Cortex of kidney (tissue), 1 donor: ENCODE data around the gene CYP39A1.

Source experiments
- DNase-seq: peaks from one replicate; lab custom pipeline; 2025; lab: John Stamatoyannopoulos, UW

The CYP39A1 gene

GRCh38 chr6:46590765-46591164 lies 61.9 kb downstream of the CYP39A1 start:
- DNase-seq, result no peak

GRCh38 chr6:46586906-46587305 lies 65.7 kb downstream of the CYP39A1 start:
- no peak for DNase-seq

GRCh38 chr6:46584586-46584985 lies 68.0 kb downstream of the CYP39A1 start:
- no peak for DNase-seq

DNA sequence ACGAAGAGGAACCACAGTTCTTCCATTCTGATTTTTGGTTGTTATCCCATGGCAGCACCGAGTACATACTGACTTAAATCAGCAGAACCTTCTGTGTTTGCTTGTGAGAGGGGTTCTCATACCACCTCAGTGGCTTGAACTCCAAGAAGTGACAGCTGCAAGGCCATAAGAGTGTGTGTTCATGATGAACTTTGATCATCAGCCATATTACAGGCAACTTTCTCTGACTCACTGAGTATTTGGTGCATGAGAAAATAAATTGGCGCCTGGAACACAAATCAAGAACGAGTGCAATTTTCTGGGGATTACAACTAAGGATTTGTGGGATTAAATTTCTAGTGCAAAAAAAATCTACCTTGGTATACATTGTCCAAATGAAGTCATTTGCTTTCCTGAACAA lies 68.9 kb downstream of the CYP39A1 start:
- no peak for DNase-seq

DNA sequence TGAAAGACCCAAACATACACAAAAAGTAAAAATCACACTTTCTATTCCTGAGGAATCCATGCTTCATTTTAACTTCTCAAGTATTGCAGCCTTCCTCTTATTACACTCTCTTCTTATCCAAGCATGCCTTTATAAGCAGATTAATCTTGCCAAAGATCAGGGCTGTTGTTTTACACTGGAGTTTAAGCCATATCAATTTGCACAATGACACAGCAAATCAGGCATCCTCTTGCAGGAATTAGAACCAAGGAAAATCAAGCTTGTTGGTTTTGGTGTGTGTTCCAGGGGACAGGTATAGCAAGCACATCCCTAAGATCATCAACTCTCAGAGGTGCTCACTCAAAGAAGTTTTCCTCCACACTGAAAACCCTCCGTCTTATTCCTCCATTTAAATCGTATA lies 69.5 kb downstream of the CYP39A1 start:
- DNase-seq, result no peak

DNA sequence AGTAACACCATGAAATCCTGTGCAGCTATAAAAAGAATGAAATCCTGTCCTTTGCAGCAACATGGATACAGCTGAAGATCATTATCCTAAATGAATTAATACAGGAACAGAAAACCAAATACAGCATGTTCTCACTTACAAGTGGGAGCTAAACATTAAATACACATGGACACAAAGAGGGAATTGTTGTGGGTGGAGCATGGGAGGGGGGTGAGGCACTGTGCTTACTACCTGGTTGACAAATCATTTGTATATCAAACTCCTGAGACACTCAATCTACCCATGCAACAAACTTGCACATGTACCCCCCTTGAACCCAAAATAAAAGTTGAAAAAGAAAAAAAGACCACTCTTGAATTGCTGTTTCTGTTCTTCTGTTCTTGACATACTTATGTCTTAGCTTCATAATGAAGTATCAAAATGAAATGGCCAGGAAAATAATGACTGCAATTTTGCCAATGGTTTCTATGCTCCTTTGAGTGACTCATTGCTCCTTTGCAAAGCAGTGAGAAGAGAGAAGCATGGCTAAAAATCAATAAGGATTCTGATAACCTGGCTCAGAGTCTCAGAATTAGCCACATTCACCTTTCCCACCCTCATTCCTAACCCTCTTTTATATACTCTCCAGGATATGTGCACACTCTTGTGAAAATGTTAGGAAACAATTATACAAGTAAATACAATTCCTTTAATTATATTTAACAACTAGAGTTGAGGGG lies 71.0 kb downstream of the CYP39A1 start:
- no peak for DNase-seq

DNA sequence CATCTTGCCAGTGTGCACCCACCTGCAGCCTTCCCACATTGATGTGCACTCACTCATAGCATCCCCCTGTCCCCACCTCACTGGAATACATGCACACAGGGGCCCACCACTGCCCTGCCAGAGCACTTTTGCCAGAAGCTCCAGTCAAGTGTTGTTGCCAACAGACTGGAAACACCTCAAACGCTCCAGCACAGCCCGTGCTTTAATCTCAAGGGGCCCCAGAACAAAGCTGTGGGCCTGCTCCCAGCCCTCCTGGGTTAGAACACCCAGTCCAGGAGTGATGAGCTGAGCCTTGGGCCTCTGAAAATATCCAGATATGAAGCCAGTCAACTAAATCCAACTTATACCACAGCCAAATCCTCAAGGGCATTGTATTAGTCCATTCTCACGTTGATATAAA lies 77.1 kb downstream of the CYP39A1 start:
- DNase-seq, result no peak

GRCh38 chr6:46573140-46573539 lies 79.5 kb downstream of the CYP39A1 start:
- no peak for DNase-seq

DNA sequence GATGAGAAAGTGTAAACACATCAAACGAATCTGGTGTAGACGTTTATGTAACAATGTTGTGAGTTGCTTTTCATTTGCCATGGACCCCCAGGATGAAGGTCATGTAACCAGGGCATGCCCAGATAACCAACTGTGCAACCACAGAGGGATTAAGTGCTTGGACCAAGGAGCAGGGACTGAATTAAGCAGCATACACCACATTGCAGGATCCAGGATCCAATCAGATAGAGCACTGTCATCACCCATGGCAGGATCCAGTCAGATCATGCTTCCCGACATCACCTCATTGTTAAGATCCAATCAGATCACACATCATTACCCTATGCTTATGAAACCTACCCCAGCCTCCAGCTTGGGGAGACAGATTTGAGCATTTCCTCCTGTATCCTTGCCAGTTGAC lies 87.1 kb downstream of the CYP39A1 start:
- no peak for DNase-seq

DNA sequence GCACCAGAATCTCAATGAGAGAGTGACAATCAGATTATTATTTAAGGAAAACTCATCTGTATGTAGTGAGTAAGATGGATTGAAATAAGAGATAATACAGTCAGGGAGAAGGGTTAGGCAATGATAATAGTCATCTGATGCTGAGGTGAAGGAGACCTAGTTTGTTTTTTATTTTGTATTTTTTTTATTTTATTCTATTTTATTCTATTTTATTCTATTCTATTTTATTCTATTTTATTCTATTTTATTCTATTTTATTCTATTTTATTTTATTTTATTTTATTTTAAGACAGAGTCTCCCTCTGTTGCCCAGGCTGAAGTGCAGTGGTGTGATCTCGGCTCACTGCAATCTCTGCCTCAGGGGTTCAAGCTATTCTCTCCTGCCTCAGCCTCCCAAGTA lies 88.7 kb downstream of the CYP39A1 start:
- no peak for DNase-seq

GRCh38 chr6:46556053-46556452 lies 96.6 kb downstream of the CYP39A1 start:
- DNase-seq, result no peak

GRCh38 chr6:46555129-46555528 lies 97.5 kb downstream of the CYP39A1 start:
- no peak for DNase-seq

- DNase-seq, result no peak
These were observed 103.5 kb downstream of the CYP39A1 start for GRCh38 chr6:46549155-46549554.

DNA sequence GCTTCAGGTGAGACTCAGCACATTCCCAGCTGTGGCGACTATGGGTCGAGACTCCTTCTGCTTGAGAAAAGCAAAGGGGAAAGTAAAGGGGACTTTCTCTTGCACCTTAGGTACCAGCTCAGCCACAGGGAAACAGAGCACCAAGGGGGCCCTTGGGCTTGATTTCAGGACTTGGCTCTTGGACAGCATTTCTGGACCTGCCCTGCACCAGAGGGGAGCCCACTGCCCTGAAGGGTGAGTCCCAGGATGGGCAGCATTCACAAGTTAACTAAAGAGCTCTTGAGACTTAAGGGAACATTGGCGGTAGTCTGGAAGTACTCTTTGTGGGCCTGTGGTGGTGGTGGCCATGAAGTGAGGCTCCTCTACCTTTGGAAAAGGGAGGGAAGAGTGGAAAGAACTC lies 111.1 kb downstream of the CYP39A1 start:
- no peak for DNase-seq

GRCh38 chr6:46539866-46540265 lies 112.8 kb downstream of the CYP39A1 start:
- no peak for DNase-seq

- no peak for DNase-seq
These were observed 113.7 kb downstream of the CYP39A1 start for GRCh38 chr6:46538800-46539480.

DNA sequence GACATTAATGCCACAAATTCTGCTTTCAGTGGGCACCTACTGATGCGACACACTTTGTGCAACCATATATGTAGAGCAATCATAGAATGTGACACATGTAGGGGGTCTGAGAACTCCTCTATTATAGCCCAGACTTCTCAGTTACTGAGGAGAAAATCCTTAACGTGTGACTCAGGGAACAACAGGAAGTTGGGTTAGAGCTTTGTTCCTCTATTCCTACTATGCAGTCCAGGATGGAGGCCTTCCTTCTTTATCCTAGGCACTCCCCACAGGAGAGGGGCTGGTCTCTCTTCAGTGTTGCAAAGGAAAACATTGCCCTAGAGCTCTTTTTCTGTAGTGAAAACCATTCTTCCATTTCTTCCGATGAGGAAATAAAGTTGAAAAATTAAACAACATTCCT lies 121.7 kb downstream of the CYP39A1 start:
- no peak for DNase-seq

DNA sequence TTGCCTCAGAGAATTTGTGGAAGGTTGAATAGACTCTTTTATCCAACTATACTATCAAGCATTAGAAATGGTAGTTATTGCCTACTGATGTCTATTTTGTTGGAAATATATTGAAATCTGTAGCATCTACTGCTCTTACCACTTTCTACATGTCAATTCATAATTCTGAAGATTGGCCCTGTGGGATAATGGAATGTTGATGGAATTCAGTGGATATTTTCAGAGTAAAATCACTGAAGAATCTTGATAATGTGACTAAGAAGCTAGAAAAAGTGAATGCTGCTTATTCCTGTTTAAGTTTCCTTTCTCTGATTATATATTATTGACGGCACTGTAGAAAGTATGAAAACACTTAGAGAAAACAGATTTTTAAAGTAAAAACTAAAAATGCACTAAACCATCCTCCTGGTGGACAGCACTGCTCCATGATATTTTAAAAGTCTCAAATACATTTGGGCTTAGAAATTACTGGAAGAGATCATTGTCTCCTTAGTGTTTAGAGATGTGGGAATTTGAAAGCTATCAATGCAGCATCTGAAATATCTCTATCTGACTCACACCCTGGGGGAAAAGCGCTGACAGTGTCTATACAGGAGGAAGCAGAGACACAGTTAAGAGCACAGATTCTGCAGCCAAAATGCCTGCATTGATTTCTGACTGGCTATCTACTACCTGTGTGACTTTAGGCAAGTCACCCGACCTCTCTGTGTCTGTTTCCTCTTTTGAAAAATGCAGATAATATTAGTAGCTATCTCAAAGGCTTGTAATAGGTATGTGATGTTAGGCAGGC lies 123.5 kb downstream of the CYP39A1 start:
- no peak for DNase-seq

- DNase-seq, result no peak
These were observed 126.0 kb downstream of the CYP39A1 start for GRCh38 chr6:46526607-46527006.

- DNase-seq, result no peak
These were observed 127.0 kb downstream of the CYP39A1 start for GRCh38 chr6:46525583-46525982.

- no peak for DNase-seq
These were observed 131.1 kb downstream of the CYP39A1 start for GRCh38 chr6:46521464-46521971.

DNA sequence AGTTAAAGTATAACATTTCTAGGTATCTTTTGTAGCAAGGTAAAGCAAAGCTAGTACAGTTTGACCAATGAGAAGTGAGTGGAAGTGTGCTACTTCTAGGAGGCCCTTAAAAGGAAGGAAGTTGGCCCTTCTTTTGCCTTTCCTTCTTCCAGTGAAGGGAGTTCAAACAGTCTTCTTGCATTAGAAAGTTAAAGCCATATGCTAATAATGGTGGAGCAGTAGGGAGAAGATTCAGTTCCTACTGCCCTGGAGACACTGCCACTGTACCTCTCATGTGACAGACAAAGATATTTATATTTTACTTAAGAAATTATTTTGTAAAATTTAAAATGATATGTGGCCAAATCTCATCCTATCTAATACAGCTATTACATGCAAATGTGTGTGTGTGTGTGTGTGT lies 135.4 kb downstream of the CYP39A1 start:
- no peak for DNase-seq

DNA sequence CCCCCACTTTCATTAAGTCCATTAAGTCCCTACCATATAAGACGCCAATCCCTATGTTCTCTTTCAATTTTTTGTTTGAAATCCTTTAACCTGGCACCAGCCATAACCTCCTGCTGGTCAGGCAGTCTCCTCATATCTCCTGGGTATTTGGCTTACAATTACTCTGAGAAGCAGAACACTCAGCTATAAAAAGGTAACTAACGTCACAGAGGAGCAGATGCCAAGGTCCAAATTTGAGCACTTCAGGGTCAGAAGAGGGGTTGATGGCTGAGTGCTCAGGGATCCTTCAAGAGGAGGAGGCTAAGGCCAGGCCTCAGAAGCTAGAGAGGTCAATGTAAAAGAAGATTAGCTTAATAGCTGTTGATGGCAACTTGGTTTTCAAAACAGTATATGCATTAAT lies 139.1 kb downstream of the CYP39A1 start:
- no peak for DNase-seq
